ENCODE results near the gene COX17. TPM values are rescaled to one million over a fixed set of nuclear protein-coding genes. Genes with fewer than 3 reads are reported as not detected.

COX17 gene
- total and polyA plus RNA-seq, 12 donors: 38.3 to 555 (median 104) TPM

DNA sequence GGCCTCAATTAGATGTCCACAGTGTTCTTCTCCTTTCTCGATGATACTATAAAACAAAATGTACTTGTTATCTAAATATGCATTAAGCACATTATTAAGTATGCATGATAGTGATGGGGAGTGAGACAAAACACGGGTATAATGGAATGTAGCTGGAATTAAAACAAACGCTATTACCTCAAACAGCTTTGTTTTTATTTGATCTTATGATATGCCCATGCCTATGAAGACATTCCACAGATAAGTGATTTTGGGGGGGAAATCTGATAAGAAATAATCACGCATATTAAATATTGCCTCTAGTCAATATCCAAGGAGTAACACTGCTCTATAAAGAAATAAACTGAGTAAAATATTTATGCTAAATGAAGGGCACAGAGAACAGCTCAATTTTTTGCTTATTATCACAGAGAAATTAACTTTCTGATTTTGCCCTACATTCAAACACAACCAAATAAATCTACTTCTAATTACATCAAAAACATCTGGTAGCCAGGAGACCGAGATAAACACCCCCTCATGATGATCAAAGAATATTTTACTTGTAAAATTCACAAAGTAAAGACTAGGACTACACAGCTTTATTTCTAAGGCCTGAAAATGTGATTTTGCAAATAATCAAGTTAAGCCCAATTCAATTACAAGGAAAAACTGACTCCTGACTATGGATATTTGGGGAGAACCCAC is 1.9 kb downstream of the COX17 start:
- WGBS, 4 donors: 54 to 70% (median 67%) methylated on average over 5 of the region's 5 CpGs
- Histone ChIP-seq H3K9me3 (replicated peaks in 1 of 3) (no peaks in the 10 kb centered on the region), H3K4me3 (peak overlapping the region in 1 of 4 donors; percentile 67), H3K36me3 (replicated peaks in 1 of 2) (peaks cover 0 to 30% of the 10 kb centered on the region in 2 donors), H3K4me1 (replicated peaks in 1 of 2) (peaks cover 10 to 31% of the 10 kb centered on the region in 2 donors), H3K27me3 (no peaks in the 10 kb centered on the region), H3K27ac (peak overlapping the region in 4 of 5 donors; percentile 88 to 97 (median 94))
- no peak for TF ChIP-seq POLR2A (IDR thresholded peaks at IDR 0.05)
- no peak for DNase-seq
- intact Hi-C loops (cut with DNase I): loop anchor here in 1 of 2 donors (10.0 kb wide), 1 partner anchor 71 kb away; no protein-coding TSS in a partner anchor

- no peak for TF ChIP-seq POLR2A (IDR thresholded peaks at IDR 0.05)
- TF ChIP-seq, protein P1, sequence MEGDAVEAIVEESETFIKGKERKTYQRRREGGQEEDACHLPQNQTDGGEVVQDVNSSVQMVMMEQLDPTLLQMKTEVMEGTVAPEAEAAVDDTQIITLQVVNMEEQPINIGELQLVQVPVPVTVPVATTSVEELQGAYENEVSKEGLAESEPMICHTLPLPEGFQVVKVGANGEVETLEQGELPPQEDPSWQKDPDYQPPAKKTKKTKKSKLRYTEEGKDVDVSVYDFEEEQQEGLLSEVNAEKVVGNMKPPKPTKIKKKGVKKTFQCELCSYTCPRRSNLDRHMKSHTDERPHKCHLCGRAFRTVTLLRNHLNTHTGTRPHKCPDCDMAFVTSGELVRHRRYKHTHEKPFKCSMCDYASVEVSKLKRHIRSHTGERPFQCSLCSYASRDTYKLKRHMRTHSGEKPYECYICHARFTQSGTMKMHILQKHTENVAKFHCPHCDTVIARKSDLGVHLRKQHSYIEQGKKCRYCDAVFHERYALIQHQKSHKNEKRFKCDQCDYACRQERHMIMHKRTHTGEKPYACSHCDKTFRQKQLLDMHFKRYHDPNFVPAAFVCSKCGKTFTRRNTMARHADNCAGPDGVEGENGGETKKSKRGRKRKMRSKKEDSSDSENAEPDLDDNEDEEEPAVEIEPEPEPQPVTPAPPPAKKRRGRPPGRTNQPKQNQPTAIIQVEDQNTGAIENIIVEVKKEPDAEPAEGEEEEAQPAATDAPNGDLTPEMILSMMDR (IDR thresholded peaks at IDR 0.05): no peak
- Histone ChIP-seq H3K4me3 (no peak overlapping the region), H3K27me3 (no peaks in the 10 kb centered on the region), H3K36me3 (replicated peaks in 1 of 2) (peaks cover 0 to 30% of the 10 kb centered on the region in 2 donors), H3K4me1 (replicated peaks in 1 of 2) (peaks cover 21 to 43% of the 10 kb centered on the region in 2 donors), H3K9me3 (replicated peaks in 1 of 3) (no peaks in the 10 kb centered on the region), H3K27ac (no peak overlapping the region)
- no peak for DNase-seq
- 63 to 96% (median 89%) methylated on average over 3 to 18 of the region's 18 CpGs for WGBS, 4 donors
- intact Hi-C loops (cut with DNase I): loop anchor here in 1 of 2 donors (10.0 kb wide), 1 partner anchor 69 kb away; no protein-coding TSS in a partner anchor
These were observed 3.3 kb downstream of the COX17 start for GRCh38 chr3:119673875-119674274.

DNA sequence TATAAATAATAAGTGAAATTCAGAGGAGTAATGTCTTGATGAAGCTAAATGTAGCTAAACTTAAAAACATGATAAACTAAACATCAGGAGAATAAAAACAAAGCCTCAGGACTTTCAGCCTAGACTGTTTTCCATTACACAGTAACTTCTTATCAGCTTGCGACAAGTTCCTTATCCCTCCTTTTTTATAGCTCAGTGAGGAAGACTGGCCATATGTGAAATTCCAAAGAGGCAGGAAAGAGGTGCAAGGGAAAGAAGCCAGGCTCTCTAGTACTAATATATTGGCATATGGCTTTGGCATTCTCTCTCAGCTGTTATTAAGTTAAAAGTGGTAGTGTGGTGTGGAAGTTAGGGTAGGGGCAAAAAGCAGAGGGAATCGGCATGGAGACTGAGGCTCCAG is 4.4 kb downstream of the COX17 start:
- H3K36me3 ChIP-seq (replicated peaks in 1 of 2): peaks cover 0 to 30% of the 10 kb centered on the region in 2 donors
- H3K27ac ChIP-seq: peak overlapping the region in 2 of 5 donors; percentile 15 to 63
- 78 to 88% (median 85%) methylated on average over 2 of the region's 2 CpGs for WGBS, 4 donors
- DNase-seq: no peak
- intact Hi-C loops (cut with DNase I): loop anchor here in 1 of 2 donors (10.0 kb wide), 1 partner anchor 68 kb away; no protein-coding TSS in a partner anchor
- H3K4me3 ChIP-seq: no peak overlapping the region
- TF ChIP-seq, protein P1 (IDR thresholded peaks at IDR 0.05): no peak
- no peak for TF ChIP-seq POLR2A (IDR thresholded peaks at IDR 0.05)
- H3K4me1 ChIP-seq (replicated peaks in 1 of 2): peaks cover 21 to 43% of the 10 kb centered on the region in 2 donors
- no peaks in the 10 kb centered on the region for H3K9me3 ChIP-seq (replicated peaks in 1 of 3)
- no peaks in the 10 kb centered on the region for H3K27me3 ChIP-seq

DNA sequence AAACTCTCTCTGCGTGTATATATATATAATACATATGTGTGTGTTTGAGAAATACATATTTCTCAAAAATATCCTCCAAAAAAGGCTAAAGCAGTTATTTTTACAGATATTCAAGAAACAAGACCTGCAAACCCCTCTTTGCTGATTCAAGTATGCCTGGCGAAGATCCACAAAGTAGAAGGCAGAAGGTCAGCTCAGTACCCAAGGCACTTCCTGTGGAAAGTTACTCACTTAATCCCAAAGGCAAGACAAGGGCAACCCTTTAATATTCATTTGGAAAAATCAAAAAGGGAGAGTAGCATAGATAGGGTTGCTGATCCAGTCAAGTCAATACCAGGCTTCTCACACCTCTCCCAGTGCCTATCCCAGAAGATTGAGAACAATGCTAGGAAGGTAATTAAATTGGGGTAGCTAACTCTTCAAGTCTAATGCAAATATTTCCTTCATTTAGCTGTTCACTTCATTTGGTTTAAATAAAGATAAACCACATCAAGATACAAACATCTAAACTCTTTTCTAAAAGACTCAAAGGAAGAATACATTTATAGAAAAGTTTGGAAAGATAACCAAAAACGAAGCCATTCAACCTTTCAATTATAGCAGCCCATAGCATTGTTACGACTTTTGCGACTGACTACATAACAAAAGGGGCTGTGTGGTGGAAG is 7.2 kb downstream of the COX17 start:
- 72 to 77% (median 75%) methylated on average over 5 of the region's 5 CpGs for WGBS, 4 donors

More for the DNA sequence above, 7.2 kb downstream of the COX17 start:
- H3K27ac ChIP-seq: peak overlapping the region in 4 of 5 donors; percentile 35 to 83 (median 66)
- peaks cover 0 to 30% of the 10 kb centered on the region in 2 donors for H3K36me3 ChIP-seq (replicated peaks in 1 of 2)
- no peaks in the 10 kb centered on the region for H3K27me3 ChIP-seq
- TF ChIP-seq POLR2A (IDR thresholded peaks at IDR 0.05): no peak
- TF ChIP-seq, protein P1 (IDR thresholded peaks at IDR 0.05): no peak
- H3K4me3 ChIP-seq: no peak overlapping the region
- no peaks in the 10 kb centered on the region for H3K9me3 ChIP-seq (replicated peaks in 1 of 3)
- peak; percentile 47 to 77 (median 69) for DNase-seq
- peaks cover 13 to 28% of the 10 kb centered on the region in 2 donors for H3K4me1 ChIP-seq (replicated peaks in 1 of 2)
- intact Hi-C loops (cut with DNase I): loop anchor here in 1 of 2 donors (10.0 kb wide), 1 partner anchor 65 kb away; no protein-coding TSS in a partner anchor

All from adrenal gland (tissue), 12 donors.